Epithelial cell of umbilical artery (primary cell): ENCODE measurements around the gene LGALS9C. TPM values are rescaled to one million over a fixed set of nuclear protein-coding genes. Genes with fewer than 3 reads are reported as not detected.

Experiments
- total RNA-seq: library from RNA; depleted of rRNA; stranded (reverse); fragments of >200 nt; gene quantifications from 2 replicates; pipeline ENCODE4 v1.2.3, GENCODE V29; 2014

The LGALS9C gene
- not detected in 2 replicates for total RNA-seq

GRCh38 chr17:18476508-18477308 is at the start of gene LGALS9C:
LGALS9C (plus strand) TSS chr17:18476789; CDS start chr17:18476855, 66 bp downstream.

Other genes starting within 250 kb of the LGALS9C start
- 318 and 345 TPM in 2 replicates for gene FLII, start 218.1 kb upstream of the LGALS9C start, total RNA-seq
- gene MIEF2, start 216.1 kb upstream of the LGALS9C start, total RNA-seq: 9.0 and 11.4 TPM in 2 replicates
- gene TOP3A, start 161.8 kb upstream of the LGALS9C start, total RNA-seq: 32.5 and 36.9 TPM in 2 replicates
- 12.3 and 15.3 TPM in 2 replicates for gene SMCR8, start 161.5 kb upstream of the LGALS9C start, total RNA-seq
- gene SHMT1, start 113.2 kb upstream of the LGALS9C start, total RNA-seq: 12.7 and 21.1 TPM in 2 replicates
- not detected in 2 replicates for gene EVPLL, start 99.0 kb upstream of the LGALS9C start, total RNA-seq
- gene TBC1D28, start 167.6 kb downstream of the LGALS9C start, total RNA-seq: not detected in 2 replicates
- 3.2 and 4.3 TPM in 2 replicates for gene FOXO3B, start 205.5 kb downstream of the LGALS9C start, total RNA-seq